DMS53 treated with DMSO at 0.1 percent for 48 hours (cell line): ENCODE measurements around the gene FAAP24.
A peak's percentile ranks its signal among the peaks of the same experiment; 100 is the strongest.
"Not testable (repeated sequence)": the region's sequence is repeated elsewhere in the genome, so short reads cannot be mapped to it uniquely, and the experiment has no call there.

Experiments used
- DNase-seq: peaks from one replicate; lab custom pipeline; 2025; ENCODE audit not compliant: unreplicated experiment; lab: John Stamatoyannopoulos, UW

Gene FAAP24

DNA sequence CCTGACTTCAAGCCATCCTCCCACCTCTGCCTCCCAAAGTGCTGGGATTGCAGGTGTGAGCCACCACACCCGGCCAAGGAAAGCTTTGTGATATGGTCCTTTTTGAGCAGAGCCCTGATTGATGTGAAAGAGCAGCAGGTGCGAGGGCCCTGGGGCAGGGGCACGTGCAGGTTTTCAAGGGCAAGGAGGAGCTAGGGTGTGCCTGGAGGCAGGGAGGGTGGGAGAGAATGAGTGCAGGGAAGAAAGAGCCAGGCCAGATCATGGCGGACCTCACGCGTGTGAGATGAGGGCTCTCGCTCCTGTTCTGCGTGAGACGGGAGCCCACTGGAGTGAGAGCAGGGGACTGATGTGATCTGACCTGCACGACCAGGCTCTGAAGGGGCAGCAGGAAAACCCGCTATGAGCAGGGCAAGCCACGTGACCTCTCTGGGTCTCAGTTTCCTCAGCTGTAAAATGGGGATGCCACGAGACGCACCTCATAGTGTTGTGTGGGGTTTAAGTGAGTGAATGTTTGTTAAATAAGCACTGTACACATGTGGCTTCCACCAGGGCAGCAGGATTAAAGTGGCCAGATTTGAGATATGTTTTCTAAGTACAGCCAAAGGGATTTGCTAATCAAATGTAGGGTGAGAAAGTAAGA, 25.8 kb downstream of the FAAP24 start:
- DNase-seq = no peak

DNA sequence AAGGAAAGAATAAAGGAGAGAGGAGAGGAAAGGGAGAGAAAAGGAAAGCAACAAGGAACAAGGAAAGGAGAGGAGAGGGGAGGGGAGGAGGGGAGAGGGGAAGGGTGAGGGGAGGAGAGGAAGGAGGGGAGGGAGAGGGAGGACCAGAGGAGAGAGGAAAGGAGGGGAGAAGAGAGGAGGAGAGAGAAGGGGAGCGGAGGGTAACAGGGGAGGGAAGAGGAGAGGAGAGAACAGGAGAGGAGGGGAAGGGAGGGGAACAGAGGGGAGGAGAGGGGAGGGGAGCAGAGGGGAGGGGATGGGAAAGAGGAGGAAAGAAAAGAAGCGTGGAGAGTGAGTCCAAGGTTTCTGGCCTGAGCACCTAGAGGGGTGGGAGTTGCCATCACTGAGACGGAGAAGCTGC, 26.7 kb downstream of the FAAP24 start:
- no peak for DNase-seq

DNA sequence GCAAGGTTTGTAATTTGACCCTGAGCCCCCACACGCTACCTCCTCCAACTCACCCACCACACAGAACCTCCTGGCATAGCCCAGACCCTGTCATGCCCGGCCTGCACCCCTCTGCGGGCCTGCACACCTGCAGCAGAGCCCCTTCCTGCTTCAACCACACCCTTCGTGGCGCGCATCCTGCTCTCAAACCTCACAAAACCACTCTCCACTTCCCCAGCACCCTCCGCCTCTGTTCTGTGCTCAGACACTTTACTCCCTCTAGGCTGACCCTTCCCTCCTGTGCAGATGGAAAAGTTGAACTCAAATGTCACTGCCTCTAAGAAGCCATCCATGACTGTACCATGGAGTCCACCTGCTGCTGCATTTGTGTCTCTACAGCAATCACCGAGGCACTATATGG, 28.5 kb downstream of the FAAP24 start:
- DNase-seq = no peak

- DNase-seq = no peak
Observed at GRCh38 chr19:33000910-33001309, 28.9 kb downstream of the FAAP24 start.

GRCh38 chr19:33002126-33002865, 30.3 kb downstream of the FAAP24 start:
- DNase-seq = not testable (repeated sequence)

GRCh38 chr19:33003424-33004024, 31.5 kb downstream of the FAAP24 start:
- not testable (repeated sequence) for DNase-seq

GRCh38 chr19:33005440-33005839, 33.4 kb downstream of the FAAP24 start:
- peak; percentile 92 for DNase-seq

DNA sequence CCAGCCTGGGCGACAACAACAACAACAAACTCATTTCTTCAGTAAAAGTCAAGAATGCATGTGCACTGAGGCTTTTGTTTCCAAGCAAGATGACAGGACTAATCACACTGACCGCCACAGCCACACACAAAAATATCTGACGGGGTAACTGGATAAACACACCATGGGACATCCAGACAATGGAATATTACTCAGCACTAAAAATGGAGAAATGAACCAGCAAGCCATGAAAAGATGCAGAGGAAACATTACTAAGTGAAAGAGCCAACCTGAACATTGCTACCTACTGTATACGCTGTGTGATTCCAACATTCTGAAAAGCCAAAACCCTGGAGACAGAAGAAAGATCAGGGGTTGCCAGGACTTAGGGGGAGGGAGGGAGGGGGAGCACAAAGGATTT, 36.7 kb downstream of the FAAP24 start:
- DNase-seq = no peak

DNA sequence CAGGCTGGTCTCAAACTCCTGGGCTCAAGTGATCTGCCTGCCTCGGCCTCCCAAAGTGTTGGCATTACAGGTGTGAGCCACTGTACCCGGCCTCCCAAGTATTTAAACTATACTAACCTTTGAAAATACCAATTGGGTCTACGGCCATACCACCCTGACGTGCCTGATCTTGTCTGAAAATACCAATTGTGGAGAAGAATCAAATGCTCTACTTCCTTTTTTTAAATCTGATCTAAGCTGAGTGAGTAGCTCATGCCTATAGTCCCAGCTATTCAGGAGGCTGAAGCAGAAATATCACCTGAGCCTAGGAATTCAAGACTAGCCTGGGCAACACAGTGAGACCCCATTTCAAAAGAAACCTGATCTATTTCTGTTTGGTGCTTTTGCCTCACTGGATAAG, 38.8 kb downstream of the FAAP24 start:
- not testable (repeated sequence) for DNase-seq

GRCh38 chr19:33022472-33023116, 50.6 kb downstream of the FAAP24 start:
- DNase-seq = no peak

DNA sequence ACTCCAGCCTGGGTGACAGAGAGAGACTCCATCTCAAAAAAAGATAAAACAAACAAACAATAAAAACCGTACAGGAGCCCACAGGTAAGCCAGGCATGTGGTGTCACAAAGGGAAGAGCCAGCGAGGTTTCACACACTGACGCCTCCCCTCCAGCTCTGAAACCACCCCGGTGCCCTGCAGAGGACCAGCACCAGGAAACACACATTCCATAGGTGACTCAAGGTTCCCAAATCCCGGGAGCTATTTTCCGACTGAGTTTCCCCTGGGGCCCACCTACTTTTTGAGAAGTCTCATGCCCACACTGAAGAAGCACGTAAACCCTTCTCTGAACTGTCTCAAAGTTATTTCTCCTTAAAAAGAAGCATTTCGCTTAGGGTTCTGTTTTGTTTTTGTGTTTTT, 52.4 kb downstream of the FAAP24 start:
- DNase-seq = no peak

GRCh38 chr19:33025468-33026238, 53.6 kb downstream of the FAAP24 start:
- not testable (repeated sequence) for DNase-seq

- not testable (repeated sequence) for DNase-seq
Observed at GRCh38 chr19:33026602-33027001, 54.6 kb downstream of the FAAP24 start.
